OCI-LY1 (cell line): ENCODE data around the gene STRADA.

ENCODE experiments used
- H2AFZ ChIP-seq: fragments of 200-600 bp; sonication (generic), shearing (Covaris generic); 2 replicates; pipeline ENCODE4 v1.6.0; 2014; ENCODE audit warnings: antibody characterized with exemption, mild to moderate bottlenecking, low read length
- H3F3A ChIP-seq: fragments of 200-600 bp; sonication (generic), shearing (Covaris generic); 2 replicates; pipeline ENCODE4 v1.6.0; 2014; ENCODE audit warnings: mild to moderate bottlenecking, antibody characterized with exemption, low read length, moderate library complexity; ENCODE audit not compliant: insufficient read depth
- H3K27ac ChIP-seq: fragments of 200-600 bp; sonication (generic); 2 replicates; pipeline ENCODE4 v1.5.1; 2014; ENCODE audit warnings: low read length, mixed run types, mild to moderate bottlenecking, low read depth; ENCODE audit not compliant: poor library complexity, severe bottlenecking
- H3K27me3 ChIP-seq: fragments of 200-600 bp; sonication (generic); 2 replicates; pipeline ENCODE4 v1.6.0; 2014; ENCODE audit warnings: antibody characterized with exemption, mild to moderate bottlenecking, low read length, moderate library complexity; ENCODE audit not compliant: insufficient read depth
- H3K36me3 ChIP-seq: fragments of 200-600 bp; sonication (generic); 2 replicates; pipeline ENCODE4 v1.6.1; 2014; ENCODE audit warnings: mild to moderate bottlenecking, antibody characterized with exemption, low read length, moderate library complexity, mixed read lengths; ENCODE audit not compliant: insufficient read depth
- H3K4me1 ChIP-seq: fragments of 200-600 bp; sonication (generic); 2 replicates; pipeline ENCODE4 v1.5.1; 2014; ENCODE audit warnings: mild to moderate bottlenecking, low read length, moderate library complexity; ENCODE audit not compliant: insufficient read depth, severe bottlenecking
- H3K4me2 ChIP-seq: fragments of 200-600 bp; sonication (generic), shearing (Covaris generic); 2 replicates; pipeline ENCODE4 v1.6.1; 2014; ENCODE audit warnings: low read length
- H3K4me3 ChIP-seq: fragments of 200-600 bp; sonication (generic); 2 replicates; pipeline ENCODE4 v1.5.1; 2014; ENCODE audit warnings: low read length, low read depth, mild to moderate bottlenecking, mixed read lengths; ENCODE audit not compliant: poor library complexity, severe bottlenecking
- H3K79me2 ChIP-seq: fragments of 200-600 bp; shearing (Covaris generic); 2 replicates; pipeline ENCODE4 v1.6.1; 2016; ENCODE audit warnings: mixed run types, low read length, mixed read lengths; ENCODE audit not compliant: insufficient read depth
- H3K9ac ChIP-seq: fragments of 200-600 bp; sonication (generic), shearing (Covaris generic); 2 replicates; pipeline ENCODE4 v1.6.1; 2014; ENCODE audit warnings: mild to moderate bottlenecking, low read length, mixed read lengths
- H3K9me2 ChIP-seq: fragments of 200-600 bp; sonication (generic), shearing (Covaris generic); 2 replicates; pipeline ENCODE4 v1.6.1; 2014; ENCODE audit warnings: low read depth, mild to moderate bottlenecking, low read length, mixed read lengths
- H3K9me3 ChIP-seq: fragments of 200-600 bp; shearing (Covaris generic); 2 replicates; pipeline ENCODE4 v1.6.1; 2014; ENCODE audit warnings: low read length, mixed read lengths
- H4K20me1 ChIP-seq: fragments of 200-600 bp; sonication (generic), shearing (Covaris generic); 2 replicates; pipeline ENCODE4 v1.6.0; 2016; ENCODE audit warnings: mild to moderate bottlenecking, low read length; ENCODE audit not compliant: insufficient read depth
- EZH2 ChIP-seq: fragments of 200-600 bp; sonication (generic), shearing (Covaris generic); IDR thresholded peaks from 2 replicates; pipeline ENCODE4 v1.8.0; 2017; ENCODE audit warnings: borderline replicate concordance, mixed run types, mild to moderate bottlenecking, antibody characterized with exemption, low read length, moderate library complexity, mixed read lengths
- TF ChIP-seq, protein P1 (sequence below): fragments of 200-600 bp; sonication (generic), shearing (Covaris generic); IDR thresholded peaks from 2 replicates; pipeline ENCODE4 v1.5.1; 2017; ENCODE audit warnings: mild to moderate bottlenecking, antibody characterized with exemption, low read length, moderate library complexity, mixed read lengths

STRADA gene

DNA sequence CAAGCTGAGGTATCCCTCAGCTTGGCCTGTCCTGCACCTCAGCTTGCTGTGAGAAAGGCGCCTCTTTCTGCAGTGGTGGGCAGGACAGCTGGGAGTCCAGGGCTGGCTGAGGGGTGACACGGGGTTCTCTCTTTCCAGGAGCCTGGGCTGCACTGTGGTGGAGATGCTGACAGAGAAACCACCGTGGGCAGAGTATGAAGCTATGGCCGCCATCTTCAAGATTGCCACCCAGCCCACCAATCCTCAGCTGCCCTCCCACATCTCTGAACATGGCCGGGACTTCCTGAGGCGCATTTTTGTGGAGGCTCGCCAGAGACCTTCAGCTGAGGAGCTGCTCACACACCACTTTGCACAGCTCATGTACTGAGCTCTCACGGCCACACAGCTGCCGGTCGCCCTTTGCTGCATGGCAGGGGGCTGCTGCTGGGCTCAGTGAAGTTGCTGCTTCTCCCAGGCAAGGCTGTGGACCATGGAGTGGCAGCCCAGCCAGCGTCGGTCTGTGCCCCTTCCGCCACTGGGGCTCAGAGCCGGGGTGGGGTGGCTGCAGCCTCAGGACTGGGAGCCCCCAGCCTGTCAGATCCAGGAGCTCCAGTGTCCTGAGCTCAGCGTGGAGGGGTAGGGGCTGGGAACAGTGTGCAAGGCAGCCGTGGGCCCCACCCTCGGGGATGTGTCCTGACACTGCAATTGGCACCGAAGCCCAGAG lies 48.0 kb downstream of the STRADA start:
- H3K27ac ChIP-seq: no peak overlapping the region
- H3K9me2 ChIP-seq: no peaks in the 10 kb centered on the region
- no peak overlapping the region for H3K4me3 ChIP-seq
- H3K4me2 ChIP-seq: no peak overlapping the region
- H3K4me1 ChIP-seq: peaks cover 36% of the 10 kb centered on the region
- peaks cover 39% of the 10 kb centered on the region for H3K36me3 ChIP-seq
- TF ChIP-seq, protein P1, sequence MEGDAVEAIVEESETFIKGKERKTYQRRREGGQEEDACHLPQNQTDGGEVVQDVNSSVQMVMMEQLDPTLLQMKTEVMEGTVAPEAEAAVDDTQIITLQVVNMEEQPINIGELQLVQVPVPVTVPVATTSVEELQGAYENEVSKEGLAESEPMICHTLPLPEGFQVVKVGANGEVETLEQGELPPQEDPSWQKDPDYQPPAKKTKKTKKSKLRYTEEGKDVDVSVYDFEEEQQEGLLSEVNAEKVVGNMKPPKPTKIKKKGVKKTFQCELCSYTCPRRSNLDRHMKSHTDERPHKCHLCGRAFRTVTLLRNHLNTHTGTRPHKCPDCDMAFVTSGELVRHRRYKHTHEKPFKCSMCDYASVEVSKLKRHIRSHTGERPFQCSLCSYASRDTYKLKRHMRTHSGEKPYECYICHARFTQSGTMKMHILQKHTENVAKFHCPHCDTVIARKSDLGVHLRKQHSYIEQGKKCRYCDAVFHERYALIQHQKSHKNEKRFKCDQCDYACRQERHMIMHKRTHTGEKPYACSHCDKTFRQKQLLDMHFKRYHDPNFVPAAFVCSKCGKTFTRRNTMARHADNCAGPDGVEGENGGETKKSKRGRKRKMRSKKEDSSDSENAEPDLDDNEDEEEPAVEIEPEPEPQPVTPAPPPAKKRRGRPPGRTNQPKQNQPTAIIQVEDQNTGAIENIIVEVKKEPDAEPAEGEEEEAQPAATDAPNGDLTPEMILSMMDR: no peak
- TF ChIP-seq EZH2: no peak
- no peaks in the 10 kb centered on the region for H3K27me3 ChIP-seq
- no peak overlapping the region for H2AFZ ChIP-seq
- no peak overlapping the region for H3K9ac ChIP-seq
- no peaks in the 10 kb centered on the region for H4K20me1 ChIP-seq
- H3K9me3 ChIP-seq: no peaks in the 10 kb centered on the region
- H3K79me2 ChIP-seq: no peaks in the 10 kb centered on the region
- H3F3A ChIP-seq: no peaks in the 10 kb centered on the region

DNA sequence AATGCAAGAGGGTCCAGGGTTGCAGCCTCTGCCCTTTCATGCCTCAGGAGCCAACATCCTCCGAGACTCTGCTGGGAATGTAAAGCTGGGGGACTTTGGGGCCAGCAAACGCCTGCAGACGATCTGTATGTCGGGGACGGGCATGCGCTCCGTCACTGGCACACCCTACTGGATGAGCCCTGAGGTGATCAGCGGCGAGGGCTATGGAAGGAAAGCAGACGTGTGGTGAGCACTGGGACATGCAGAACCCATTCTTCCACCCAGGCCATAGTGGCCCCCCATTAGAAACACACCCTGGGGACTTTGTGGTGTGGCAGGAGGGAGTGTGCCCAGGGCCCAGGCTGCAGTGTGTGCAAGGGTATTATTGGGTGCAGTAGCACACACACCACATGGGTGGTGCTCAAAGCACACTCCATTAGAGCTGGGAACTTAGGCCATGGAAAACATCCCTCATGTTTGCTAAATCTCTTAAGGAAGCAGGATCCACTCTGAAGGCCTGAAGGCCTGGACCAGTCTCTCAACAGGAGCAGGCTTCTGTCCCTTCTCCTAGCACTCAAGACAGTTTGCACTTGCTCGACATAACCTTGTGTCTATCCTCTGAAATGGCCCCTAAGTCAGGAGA lies 49.3 kb downstream of the STRADA start:
- Histone ChIP-seq H3K4me1 (peaks cover 31% of the 10 kb centered on the region), H3F3A (no peaks in the 10 kb centered on the region), H3K27me3 (no peaks in the 10 kb centered on the region), H3K79me2 (no peaks in the 10 kb centered on the region), H4K20me1 (no peaks in the 10 kb centered on the region), H3K9me3 (no peaks in the 10 kb centered on the region), H3K9ac (no peak overlapping the region), H2AFZ (no peak overlapping the region), H3K9me2 (no peaks in the 10 kb centered on the region), H3K4me2 (no peak overlapping the region), H3K36me3 (peaks cover 28% of the 10 kb centered on the region; the same call in 1 of the 2 replicates), H3K27ac (no peak overlapping the region), H3K4me3 (no peak overlapping the region)
- TF ChIP-seq, protein P1: no peak
- no peak for TF ChIP-seq EZH2

DNA sequence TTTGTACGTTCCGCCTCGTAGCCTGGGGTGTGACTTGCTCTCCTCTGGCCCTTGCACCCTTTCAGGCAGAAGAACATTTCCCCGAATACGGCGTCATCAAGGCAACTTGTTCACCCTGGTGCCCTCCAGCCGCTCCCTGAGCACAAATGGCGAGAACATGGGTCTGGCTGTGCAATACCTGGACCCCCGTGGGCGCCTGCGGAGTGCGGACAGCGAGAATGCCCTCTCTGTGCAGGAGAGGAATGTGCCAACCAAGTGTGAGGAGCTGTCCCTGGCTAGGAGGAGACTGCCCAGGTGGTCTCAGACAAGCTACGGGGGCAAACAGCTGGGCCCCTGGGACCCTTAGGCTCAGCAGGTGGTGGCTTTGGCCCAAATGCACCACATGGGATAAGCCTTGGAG lies 52.1 kb downstream of the STRADA start:
- no peaks in the 10 kb centered on the region for H3K9me3 ChIP-seq
- no peaks in the 10 kb centered on the region for H3K27me3 ChIP-seq
- H3F3A ChIP-seq: no peaks in the 10 kb centered on the region
- H2AFZ ChIP-seq: no peak overlapping the region
- H3K27ac ChIP-seq: no peak overlapping the region
- H3K4me3 ChIP-seq: no peak overlapping the region
- TF ChIP-seq, protein P1: no peak
- TF ChIP-seq EZH2: no peak
- peaks cover 12% of the 10 kb centered on the region; the same call in 1 of the 2 replicates for H3K36me3 ChIP-seq
- no peak overlapping the region for H3K4me2 ChIP-seq
- H3K4me1 ChIP-seq: peaks cover 3% of the 10 kb centered on the region
- no peaks in the 10 kb centered on the region for H3K9me2 ChIP-seq
- no peak overlapping the region for H3K9ac ChIP-seq
- no peaks in the 10 kb centered on the region for H4K20me1 ChIP-seq
- no peaks in the 10 kb centered on the region for H3K79me2 ChIP-seq
